Measurements from ENCODE around the gene ARHGAP32.

Gene ARHGAP32

DNA sequence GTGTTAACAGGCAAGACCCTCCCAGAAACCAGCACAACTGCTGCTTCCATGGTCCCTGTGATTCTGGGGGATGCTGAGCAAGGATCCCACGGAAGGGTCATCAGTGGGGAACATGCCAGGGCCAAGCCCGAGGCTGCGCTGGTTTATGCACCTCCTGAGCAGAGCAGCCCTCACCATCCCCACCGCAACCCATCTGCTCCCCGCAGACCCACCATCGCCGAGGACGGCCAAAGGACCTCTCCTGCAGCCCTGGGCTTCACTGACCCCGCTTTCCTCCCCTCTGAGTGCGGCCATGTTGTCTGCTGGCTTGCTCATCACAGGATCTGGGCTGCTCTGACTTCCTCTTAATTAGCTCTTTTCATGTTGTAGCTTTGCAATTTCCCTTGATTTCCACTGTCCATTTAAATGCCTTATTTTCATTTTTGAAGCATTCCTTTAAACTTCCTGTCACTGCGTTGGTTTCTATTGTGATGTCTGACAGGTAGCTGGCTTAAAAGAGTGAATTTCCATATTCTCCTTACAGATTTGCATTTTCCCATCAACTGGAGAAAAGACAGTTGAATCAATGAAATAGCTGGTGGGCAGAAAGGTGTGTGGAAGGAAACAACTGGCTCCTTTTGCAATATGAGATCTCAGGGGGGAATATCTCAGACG lies 264.3 kb downstream of the ARHGAP32 start:
- no peak for TF ChIP-seq FOXP2 (optimal IDR thresholded peaks at IDR 0.05; ENCODE audit: borderline replicate concordance, extremely low read depth, extremely low read length, insufficient read depth)

DNA sequence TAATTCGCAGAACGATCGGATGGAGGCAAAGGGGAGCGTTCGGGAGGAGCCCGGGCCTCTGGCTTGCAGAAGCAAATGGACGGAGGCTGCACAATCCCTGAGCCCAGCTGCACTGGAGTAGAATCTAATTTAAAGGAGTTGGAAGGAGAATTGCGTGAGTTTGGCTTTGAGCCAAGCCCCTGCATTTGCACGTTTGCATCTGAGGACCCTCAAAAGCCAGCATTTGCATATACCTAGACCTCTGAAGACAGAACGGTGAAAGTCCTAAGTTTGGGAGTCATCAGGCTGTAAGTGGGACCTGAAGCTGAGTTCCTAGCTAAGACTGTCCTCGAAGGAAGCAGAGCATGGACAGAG lies 265.0 kb downstream of the ARHGAP32 start:
- TF ChIP-seq REST (IDR thresholded peaks at IDR 0.05; ENCODE audit: insufficient read depth in 1 of 2, low read depth in 2 of 2, low read length in 2 of 2): no peak
- TF ChIP-seq SIN3A (IDR thresholded peaks at IDR 0.05; ENCODE audit: borderline replicate concordance, insufficient read depth, low read length): no peak
- TF ChIP-seq FOXP2 (optimal IDR thresholded peaks at IDR 0.05; ENCODE audit: borderline replicate concordance, extremely low read depth, extremely low read length, insufficient read depth): no peak
- no peak for TF ChIP-seq TAF1 (IDR thresholded peaks at IDR 0.05; ENCODE audit: borderline replicate concordance, insufficient read depth, low read length)
- TF ChIP-seq POLR2AphosphoS5 (IDR thresholded peaks at IDR 0.05; ENCODE audit: low read depth, low read length): no peak

DNA sequence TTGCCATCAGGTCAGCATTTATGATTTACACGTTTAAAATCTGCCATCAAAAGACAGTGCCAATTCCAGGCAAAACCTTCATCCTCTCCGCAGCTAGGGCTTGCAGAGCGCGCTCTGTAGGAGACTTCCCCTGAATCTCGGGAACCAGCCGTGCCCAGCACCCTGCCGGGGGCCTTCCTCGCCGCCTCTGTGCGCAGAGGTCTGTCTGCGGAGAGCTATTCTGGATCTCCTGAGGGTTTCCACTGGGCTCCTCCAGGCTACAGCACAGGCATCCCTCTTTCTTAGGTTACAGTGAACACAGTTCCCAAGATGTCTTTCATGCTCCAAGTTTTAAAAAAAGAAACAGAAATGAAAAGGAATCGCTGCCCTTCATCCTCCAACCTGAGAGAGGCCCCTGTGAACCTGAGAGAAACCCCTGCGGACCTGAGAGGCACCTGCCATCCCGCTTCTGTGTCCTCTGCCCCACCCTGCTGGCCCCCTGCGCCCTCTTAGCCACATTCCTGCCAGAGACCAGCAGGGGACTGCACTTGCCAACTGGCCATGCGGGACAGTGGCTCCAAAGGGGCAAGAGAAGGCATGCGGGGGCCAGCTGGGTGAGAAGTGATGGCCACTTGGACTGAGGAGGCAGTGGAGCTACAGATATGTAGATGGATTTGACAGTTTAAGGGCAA lies 265.6 kb downstream of the ARHGAP32 start:
- TF ChIP-seq REST (IDR thresholded peaks at IDR 0.05; ENCODE audit: insufficient read depth in 1 of 2, low read depth in 2 of 2, low read length in 2 of 2): no peak
- TF ChIP-seq SIN3A (IDR thresholded peaks at IDR 0.05; ENCODE audit: borderline replicate concordance, insufficient read depth, low read length): no peak
- no peak for TF ChIP-seq POLR2AphosphoS5 (IDR thresholded peaks at IDR 0.05; ENCODE audit: low read depth, low read length)
- no peak for TF ChIP-seq TAF1 (IDR thresholded peaks at IDR 0.05; ENCODE audit: borderline replicate concordance, insufficient read depth, low read length)
- TF ChIP-seq FOXP2 (optimal IDR thresholded peaks at IDR 0.05; ENCODE audit: borderline replicate concordance, extremely low read depth, extremely low read length, insufficient read depth): no peak

GRCh38 chr11:128926000-128926399 lies 266.1 kb downstream of the ARHGAP32 start:
- TF ChIP-seq TAF1 (IDR thresholded peaks at IDR 0.05; ENCODE audit: borderline replicate concordance, insufficient read depth, low read length) (no peak), FOXP2 (optimal IDR thresholded peaks at IDR 0.05; ENCODE audit: borderline replicate concordance, extremely low read depth, extremely low read length, insufficient read depth) (no peak), REST (IDR thresholded peaks at IDR 0.05; ENCODE audit: insufficient read depth in 1 of 2, low read depth in 2 of 2, low read length in 2 of 2) (no peak), SIN3A (IDR thresholded peaks at IDR 0.05; ENCODE audit: borderline replicate concordance, insufficient read depth, low read length) (no peak), POLR2AphosphoS5 (IDR thresholded peaks at IDR 0.05; ENCODE audit: low read depth, low read length) (no peak)

DNA sequence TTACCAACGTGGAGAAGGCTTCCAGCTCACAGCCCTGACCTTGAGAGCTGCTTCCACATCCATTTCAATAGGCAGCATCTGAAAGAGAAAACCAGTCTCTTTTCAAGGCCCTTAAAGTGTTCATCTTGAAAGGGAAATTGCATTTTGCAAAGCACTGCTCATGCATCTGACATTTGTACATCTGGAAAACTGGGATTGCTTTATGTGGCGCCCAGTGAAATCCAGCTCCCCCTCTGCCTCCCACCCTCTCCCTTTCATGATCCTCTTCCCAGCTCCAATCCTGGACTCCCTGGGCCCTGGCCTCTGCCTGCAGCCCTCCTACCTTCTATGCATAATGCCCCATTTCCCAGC lies 266.9 kb downstream of the ARHGAP32 start:
- no peak for TF ChIP-seq TAF1 (IDR thresholded peaks at IDR 0.05; ENCODE audit: borderline replicate concordance, insufficient read depth, low read length)
- no peak for TF ChIP-seq REST (IDR thresholded peaks at IDR 0.05; ENCODE audit: insufficient read depth in 1 of 2, low read depth in 2 of 2, low read length in 2 of 2)
- TF ChIP-seq FOXP2 (optimal IDR thresholded peaks at IDR 0.05; ENCODE audit: borderline replicate concordance, extremely low read depth, extremely low read length, insufficient read depth): no peak
- no peak for TF ChIP-seq POLR2AphosphoS5 (IDR thresholded peaks at IDR 0.05; ENCODE audit: low read depth, low read length)
- no peak for TF ChIP-seq SIN3A (IDR thresholded peaks at IDR 0.05; ENCODE audit: borderline replicate concordance, insufficient read depth, low read length)

Measured in PFSK-1 (cell line).